ENCODE results near the gene AMIGO3. TPM values are rescaled to one million over a fixed set of nuclear protein-coding genes. Genes with fewer than 3 reads are reported as not detected.

AMIGO3 gene
- total and polyA plus RNA-seq, 10 of the 15 experiments (the other 5 are each of a cell fraction or from before 2014, with no cell fraction given), result 0.07 to 1.3 (median 0.44) TPM; not detected in 3

GRCh38 chr3:49671291-49672288 is 47.9 kb downstream of the AMIGO3 start (continued):
- no peak for TF ChIP-seq ZBTB11 (CRISPR knock-in tag; IDR thresholded peaks at IDR 0.05)

GRCh38 chr3:49670940-49671290 is 48.6 kb downstream of the AMIGO3 start:
- H2AFZ ChIP-seq (ENCODE audit: control insufficient read depth, low read depth, low read length), result no peak overlapping the region
- H4K20me1 ChIP-seq (ENCODE audit: control insufficient read depth, insufficient read depth), result no peaks in the 10 kb centered on the region
- RAD21 ChIA-PET (ENCODE audit: unreplicated experiment), result interaction anchor here (1.1 to 3.3 kb wide), 4 partner anchors 83 to 134 kb away, joined by 3 to 89 read pairs (median 10); partner anchors contain the start of gene BSN
- no peak overlapping the region for H3K4me2 ChIP-seq (ENCODE audit: control insufficient read depth, insufficient read depth)
- ATAC-seq (no peak), DNase-seq (ENCODE audit: low read depth, low spot score) (no peak), FAIRE-seq (no peak)
- intact Hi-C loops (cut with micrococcal nuclease; ENCODE audit: unreplicated experiment), result loop anchor here (1.0 to 10.0 kb wide), 3 partner anchors 132 to 646 kb away; partner anchors contain the start of genes IMPDH2 and NDUFAF3
- WGBS (ENCODE audit: insufficient coverage, insufficient replicate concordance, low lambda C conversion rate, missing lambda C conversion rate), result 49% methylated on average over 6 of the region's 6 CpGs
- POLR2A ChIA-PET, result interaction anchor here (2.1 to 2.9 kb wide), 2 partner anchors 131 to 133 kb away, joined by 8 to 10 read pairs; no protein-coding TSS in a partner anchor
- CTCF ChIA-PET, result interaction anchor here (0.7 to 5.3 kb wide), 12 partner anchors 45 to 254 kb away, joined by 3 to 210 read pairs (median 4); partner anchors contain the start of gene DAG1
- no peaks in the 10 kb centered on the region for H3K9me3 ChIP-seq (replicated peaks; ENCODE audit: control insufficient read depth, insufficient read depth, low read length)
- H3K36me3 ChIP-seq (ENCODE audit: control insufficient read depth in 2 of 2, insufficient read depth in 2 of 2, low read length in 1 of 2), result no peaks in the 10 kb centered on the region; a peak in 1 of 4 replicates
- no peaks in the 10 kb centered on the region for H3K27me3 ChIP-seq (replicated peaks in 1 of 2; ENCODE audit: control insufficient read depth in 2 of 2, insufficient read depth in 2 of 2, low read length in 1 of 2)
- peaks cover 20% of the 10 kb centered on the region for H3K79me2 ChIP-seq (ENCODE audit: control insufficient read depth, insufficient read depth, low read length)
- no TSS peak for BruUV-seq (replicated peaks)
- peaks cover 10% of the 10 kb centered on the region for H3K4me1 ChIP-seq (ENCODE audit: control insufficient read depth, insufficient read depth, low read length)
- in situ Hi-C loops (cut with MboI), result loop anchor here (10.0 kb wide), 1 partner anchor 136 kb away; no protein-coding TSS in a partner anchor
- H3K4me3 ChIP-seq, result no peak overlapping the region
- H3K9ac ChIP-seq (ENCODE audit: control insufficient read depth, insufficient read depth, low read length), result no peak overlapping the region
- H3K27ac ChIP-seq (ENCODE audit: control insufficient read depth, insufficient read depth), result no peak overlapping the region
- SMC1A ChIA-PET (ENCODE audit: uncharacterized antibody, unreplicated experiment), result interaction anchor here (3.3 kb wide), 1 partner anchor 132 kb away, joined by 86 read pairs; no protein-coding TSS in a partner anchor
- TF ChIP-seq JUNB (IDR thresholded peaks at IDR 0.05) (no peak), ZNF592 (IDR thresholded peaks at IDR 0.05) (no peak), RAD51 (IDR thresholded peaks at IDR 0.05) (no peak), MEF2B (IDR thresholded peaks at IDR 0.05; ENCODE audit: partially characterized antibody, poor library complexity, severe bottlenecking) (no peak), ZBED1 (IDR thresholded peaks at IDR 0.05; ENCODE audit: borderline replicate concordance) (no peak)
- TF ChIP-seq, protein P1, sequence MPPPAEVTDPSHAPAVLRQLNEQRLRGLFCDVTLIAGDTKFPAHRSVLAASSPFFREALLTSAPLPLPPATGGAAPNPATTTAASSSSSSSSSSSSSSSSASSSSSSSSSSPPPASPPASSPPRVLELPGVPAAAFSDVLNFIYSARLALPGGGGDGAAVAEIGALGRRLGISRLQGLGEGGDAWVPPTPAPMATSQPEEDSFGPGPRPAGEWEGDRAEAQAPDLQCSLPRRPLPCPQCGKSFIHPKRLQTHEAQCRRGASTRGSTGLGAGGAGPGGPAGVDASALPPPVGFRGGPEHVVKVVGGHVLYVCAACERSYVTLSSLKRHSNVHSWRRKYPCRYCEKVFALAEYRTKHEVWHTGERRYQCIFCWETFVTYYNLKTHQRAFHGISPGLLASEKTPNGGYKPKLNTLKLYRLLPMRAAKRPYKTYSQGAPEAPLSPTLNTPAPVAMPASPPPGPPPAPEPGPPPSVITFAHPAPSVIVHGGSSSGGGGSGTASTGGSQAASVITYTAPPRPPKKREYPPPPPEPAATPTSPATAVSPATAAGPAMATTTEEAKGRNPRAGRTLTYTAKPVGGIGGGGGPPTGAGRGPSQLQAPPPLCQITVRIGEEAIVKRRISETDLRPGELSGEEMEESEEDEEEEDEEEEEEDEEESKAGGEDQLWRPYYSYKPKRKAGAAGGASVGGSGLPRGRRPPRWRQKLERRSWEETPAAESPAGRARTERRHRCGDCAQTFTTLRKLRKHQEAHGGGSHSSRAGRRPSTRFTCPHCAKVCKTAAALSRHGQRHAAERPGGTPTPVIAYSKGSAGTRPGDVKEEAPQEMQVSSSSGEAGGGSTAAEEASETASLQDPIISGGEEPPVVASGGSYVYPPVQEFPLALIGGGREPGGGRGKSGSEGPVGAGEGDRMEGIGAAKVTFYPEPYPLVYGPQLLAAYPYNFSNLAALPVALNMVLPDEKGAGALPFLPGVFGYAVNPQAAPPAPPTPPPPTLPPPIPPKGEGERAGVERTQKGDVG (CRISPR knock-in tag; IDR thresholded peaks at IDR 0.05), result no peak

Measured in GM12878 (cell line).